Keratinocyte (primary cell): ENCODE data around the gene CACUL1. TPM values are rescaled to one million over a fixed set of nuclear protein-coding genes. Genes with fewer than 3 reads are reported as not detected.

ENCODE experiments used
- DNase-seq: peaks from one replicate; pipeline ENCODE4 v3.0.0-alpha.2; 2011; ENCODE audit warnings: low read depth, missing footprints, low spot score
- FAIRE-seq: peaks from 2 replicates; lab custom pipeline; 2011; peaks lifted over from hg19 to GRCh38; lab: Jason Lieb, UNC
- H2AFZ ChIP-seq: 2 replicates; pipeline ENCODE4 v1.6.0; 2012; ENCODE audit warnings: low read length, control low read depth, inconsistent platforms; ENCODE audit not compliant: control insufficient read depth
- H3K27ac ChIP-seq: 2 replicates; pipeline ENCODE4 v1.5.1; 2011; ENCODE audit warnings: low read length; ENCODE audit not compliant: control insufficient read depth, insufficient read depth
- H3K27me3 ChIP-seq: 3 replicates; pipeline ENCODE4 v1.6.0; 2011; ENCODE audit warnings: low read length; ENCODE audit not compliant: control insufficient read depth, insufficient read depth; ENCODE audit errors: extremely low read depth
- H3K36me3 ChIP-seq, 2 experiments: 2 replicates in 1 of 2; 3 replicates in 1 of 2; pipeline ENCODE4 v1.5.1; 2011; ENCODE audit warnings: low read length in 2 of 2, mild to moderate bottlenecking in 1 of 2; ENCODE audit not compliant: control insufficient read depth in 2 of 2, insufficient read depth in 2 of 2; ENCODE audit errors: extremely low read depth in 1 of 2
- H3K4me1 ChIP-seq: 3 replicates; pipeline ENCODE4 v1.5.1; 2011; ENCODE audit warnings: low read length; ENCODE audit not compliant: control insufficient read depth, insufficient read depth; ENCODE audit errors: extremely low read depth
- H3K4me2 ChIP-seq: 3 replicates; pipeline ENCODE4 v1.6.0; 2011; ENCODE audit warnings: low read depth, low read length; ENCODE audit not compliant: control insufficient read depth, insufficient read depth; ENCODE audit errors: extremely low read depth
- H3K4me3 ChIP-seq, 3 experiments: fragments of 200-600 bp in 1 of 3; sonication (generic) in 1 of 3; 2 replicates in 2 of 3; 3 replicates in 1 of 3; pipeline ENCODE4 v1.5.1; 2011 to 2016; ENCODE audit warnings: low read length in 3 of 3, mild to moderate bottlenecking in 3 of 3, control low read depth in 2 of 3, inconsistent platforms in 1 of 3, low read depth in 1 of 3, mixed read lengths in 1 of 3, mixed run types in 1 of 3, moderate library complexity in 1 of 3; ENCODE audit not compliant: control insufficient read depth in 2 of 3, insufficient read depth in 2 of 3; ENCODE audit errors: extremely low read depth in 1 of 3
- H3K79me2 ChIP-seq: 2 replicates; pipeline ENCODE4 v1.6.0; 2012; ENCODE audit warnings: low read length; ENCODE audit not compliant: control insufficient read depth, insufficient read depth
- H3K9ac ChIP-seq: 3 replicates; pipeline ENCODE4 v1.6.0; 2011; ENCODE audit warnings: low read length; ENCODE audit not compliant: control insufficient read depth, insufficient read depth; ENCODE audit errors: extremely low read depth
- H3K9me1 ChIP-seq: 3 replicates; pipeline ENCODE4 v1.6.0; 2011; ENCODE audit warnings: low read length; ENCODE audit not compliant: control insufficient read depth, insufficient read depth; ENCODE audit errors: extremely low read depth
- H3K9me3 ChIP-seq: 2 replicates; pipeline ENCODE4 v1.5.1; 2012; ENCODE audit warnings: low read depth, low read length; ENCODE audit not compliant: control insufficient read depth
- H4K20me1 ChIP-seq: 3 replicates; pipeline ENCODE4 v1.6.0; 2011; ENCODE audit warnings: low read length; ENCODE audit not compliant: control insufficient read depth, insufficient read depth; ENCODE audit errors: extremely low read depth
- EZH2 ChIP-seq: IDR thresholded peaks from one replicate; pipeline ENCODE4 v1.6.1; 2012; ENCODE audit warnings: inconsistent platforms, mild to moderate bottlenecking, low read length, moderate library complexity
- dilution Hi-C: fragments of 300-500 bp; cut with MboI; formaldehyde crosslinking; loops from one replicate; pipeline ENCODE4 v1.7.0; 2020; ENCODE audit warnings: low sequenced_read_pairs; ENCODE audit not compliant: extremely low pct_ligation_motif_present
- polyA plus RNA-seq, 5 experiments: library from polyadenylated mRNA; depleted of rRNA in 3 of 5; stranded (reverse) in 3 of 5; stranded (forward) in 1 of 5; unstranded in 1 of 5; fragments of >200 nt; gene quantifications; 1 replicate in 1 of 5; 2 replicates in 3 of 5; 3 replicates in 1 of 5; pipeline versions ENCODE4 v1.2.1 to v1.2.3, GENCODE V29; 2011 to 2012; ENCODE audit warnings: missing spikeins in 2 of 5, low read depth in 1 of 5, low replicate concordance in 1 of 5
- TF ChIP-seq, protein P1 (sequence below), 3 experiments: IDR thresholded peaks in 1 of 3; conservative IDR thresholded peaks in 1 of 3; optimal IDR thresholded peaks in 1 of 3; 2 replicates in 2 of 3; 3 replicates in 1 of 3; pipeline versions ENCODE3 to v1.5.1; 2011; ENCODE audit warnings: low read length in 3 of 3, mild to moderate bottlenecking in 3 of 3, moderate library complexity in 2 of 3, control low read depth in 1 of 3, inconsistent platforms in 1 of 3; ENCODE audit not compliant: insufficient read depth in 2 of 3; ENCODE audit errors: extremely low read depth in 1 of 3

The CACUL1 gene
- polyA plus RNA-seq, 1 donor (not counting 4 experiments of a cell fraction or from before 2014, with no cell fraction given): 36.5 TPM

DNA sequence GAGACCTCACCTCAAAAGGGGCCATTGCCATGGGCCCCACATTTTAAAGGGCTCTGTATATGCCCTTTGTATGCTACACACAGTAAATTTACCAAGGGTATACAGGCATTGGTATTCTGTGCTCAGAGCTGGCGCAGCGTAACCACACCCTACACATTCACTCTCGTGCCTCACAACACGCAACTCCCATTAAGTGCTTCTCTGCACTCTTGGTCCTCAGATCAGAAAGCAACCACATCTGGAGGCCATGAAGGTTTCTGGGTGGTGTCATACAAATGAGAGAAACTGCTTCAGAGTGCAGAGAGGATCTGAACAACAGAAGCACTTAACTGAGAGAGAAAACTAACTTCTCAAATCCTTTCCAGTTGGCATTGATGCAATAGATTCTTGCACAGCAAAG, 9.4 kb upstream of the CACUL1 start:
- H2AFZ ChIP-seq: no peak overlapping the region
- H4K20me1 ChIP-seq: no peaks in the 10 kb centered on the region
- H3K4me3 ChIP-seq: no peak overlapping the region
- H3K4me1 ChIP-seq: no peaks in the 10 kb centered on the region
- H3K9me1 ChIP-seq: no peaks in the 10 kb centered on the region
- H3K27ac ChIP-seq: no peak overlapping the region
- H3K9ac ChIP-seq: no peak overlapping the region
- FAIRE-seq: peak; percentile 5
- no peak for DNase-seq
- H3K79me2 ChIP-seq: no peaks in the 10 kb centered on the region
- no peak for TF ChIP-seq EZH2
- TF ChIP-seq, protein P1, sequence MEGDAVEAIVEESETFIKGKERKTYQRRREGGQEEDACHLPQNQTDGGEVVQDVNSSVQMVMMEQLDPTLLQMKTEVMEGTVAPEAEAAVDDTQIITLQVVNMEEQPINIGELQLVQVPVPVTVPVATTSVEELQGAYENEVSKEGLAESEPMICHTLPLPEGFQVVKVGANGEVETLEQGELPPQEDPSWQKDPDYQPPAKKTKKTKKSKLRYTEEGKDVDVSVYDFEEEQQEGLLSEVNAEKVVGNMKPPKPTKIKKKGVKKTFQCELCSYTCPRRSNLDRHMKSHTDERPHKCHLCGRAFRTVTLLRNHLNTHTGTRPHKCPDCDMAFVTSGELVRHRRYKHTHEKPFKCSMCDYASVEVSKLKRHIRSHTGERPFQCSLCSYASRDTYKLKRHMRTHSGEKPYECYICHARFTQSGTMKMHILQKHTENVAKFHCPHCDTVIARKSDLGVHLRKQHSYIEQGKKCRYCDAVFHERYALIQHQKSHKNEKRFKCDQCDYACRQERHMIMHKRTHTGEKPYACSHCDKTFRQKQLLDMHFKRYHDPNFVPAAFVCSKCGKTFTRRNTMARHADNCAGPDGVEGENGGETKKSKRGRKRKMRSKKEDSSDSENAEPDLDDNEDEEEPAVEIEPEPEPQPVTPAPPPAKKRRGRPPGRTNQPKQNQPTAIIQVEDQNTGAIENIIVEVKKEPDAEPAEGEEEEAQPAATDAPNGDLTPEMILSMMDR (optimal IDR thresholded peaks at IDR 0.05 in 1 of 3, IDR thresholded peaks at IDR 0.05 in 1 of 3, conservative IDR thresholded peaks at IDR 0.05 in 1 of 3; ENCODE audit: extremely low read depth in 1 of 3, insufficient read depth in 2 of 3, low read length in 3 of 3): no peak
- no peak overlapping the region for H3K4me2 ChIP-seq
- dilution Hi-C loops: no loop called here
- H3K9me3 ChIP-seq: no peaks in the 10 kb centered on the region
- peaks cover 4% of the 10 kb centered on the region for H3K27me3 ChIP-seq
- no peaks in the 10 kb centered on the region for H3K36me3 ChIP-seq

DNA sequence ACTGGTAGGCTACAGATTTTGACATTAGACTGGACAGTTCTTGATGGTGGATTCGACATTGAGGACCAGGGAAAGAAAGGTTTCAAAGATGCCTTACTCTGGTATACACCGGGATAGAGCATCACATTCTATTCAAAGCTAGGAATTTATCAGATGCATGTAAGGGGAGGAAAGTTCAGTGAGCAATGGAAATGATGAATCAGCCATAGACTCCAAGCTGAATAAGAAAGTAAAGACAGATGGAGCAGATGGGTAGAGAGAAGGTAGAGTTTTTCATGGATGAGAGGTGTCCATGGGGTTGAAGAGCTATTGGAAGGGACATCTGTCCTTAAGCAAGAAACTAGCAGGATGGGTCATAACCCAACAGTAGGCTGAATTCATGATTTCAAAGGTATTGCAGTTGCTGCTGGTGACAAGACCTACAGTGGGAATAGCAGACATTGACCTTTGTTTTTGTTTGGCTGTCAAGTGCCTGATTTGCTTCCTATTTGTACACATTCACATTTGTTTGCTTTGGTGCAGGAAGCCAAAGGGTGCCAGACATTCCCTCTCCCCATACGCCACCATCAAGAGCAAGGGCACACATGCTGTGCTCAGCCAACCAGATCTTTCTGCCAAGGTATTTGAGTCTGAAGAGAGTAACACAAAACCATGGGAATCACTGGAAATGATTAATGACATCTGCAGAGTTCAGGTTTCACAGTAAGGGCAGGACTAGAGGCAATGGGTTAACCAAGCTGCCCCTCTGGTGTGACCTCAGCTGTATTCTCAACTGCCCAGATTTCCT, 8.6 kb upstream of the CACUL1 start:
- Histone ChIP-seq H3K4me1 (no peaks in the 10 kb centered on the region), H3K9me1 (no peaks in the 10 kb centered on the region), H3K79me2 (no peaks in the 10 kb centered on the region), H3K27me3 (peaks cover 4% of the 10 kb centered on the region), H3K4me3 (no peak overlapping the region), H3K27ac (no peak overlapping the region), H3K9ac (no peak overlapping the region), H3K36me3 (no peaks in the 10 kb centered on the region), H4K20me1 (no peaks in the 10 kb centered on the region), H3K4me2 (no peak overlapping the region), H2AFZ (no peak overlapping the region), H3K9me3 (no peaks in the 10 kb centered on the region)
- FAIRE-seq (no peak), DNase-seq (no peak)
- no peak for TF ChIP-seq EZH2
- TF ChIP-seq, protein P1 (optimal IDR thresholded peaks at IDR 0.05 in 1 of 3, IDR thresholded peaks at IDR 0.05 in 1 of 3, conservative IDR thresholded peaks at IDR 0.05 in 1 of 3; ENCODE audit: extremely low read depth in 1 of 3, insufficient read depth in 2 of 3, low read length in 3 of 3): no peak
- dilution Hi-C loops: no loop called here
